Measurements from ENCODE around the gene GTF3C6.

GRCh38 chr6:110930781-110931180 is 27.7 kb upstream of the GTF3C6 start:
- TF ChIP-seq SREBF2 (IDR thresholded peaks at IDR 0.05): no peak
- TF ChIP-seq CBX8 (IDR thresholded peaks at IDR 0.05): no peak
